SK-N-SH treated with all-trans-retinoic acid at 6 μM for 48 hours (cell line): ENCODE measurements around the gene DENND5A.

Source experiments
- CREB5 ChIP-seq: fragments of 250-450 bp; sonication (Bioruptor Pico); IDR thresholded peaks from 2 replicates; pipeline ENCODE4 v1.5.1; 2020; ENCODE audit warnings: low read depth, mild to moderate bottlenecking, moderate library complexity
- ZC3H10 ChIP-seq: fragments of 250-450 bp; sonication (Bioruptor Pico); IDR thresholded peaks from 2 replicates; pipeline ENCODE4 v1.5.1; 2021; ENCODE audit warnings: mild to moderate bottlenecking, moderate library complexity
- ZFP30 ChIP-seq: fragments of 450-650 bp; formaldehyde crosslinking; IDR thresholded peaks from 2 replicates; pipeline ENCODE4 v1.5.0; 2022; ENCODE audit warnings: mild to moderate bottlenecking, moderate library complexity
- ZNF565 ChIP-seq: fragments of 450-650 bp; formaldehyde crosslinking; conservative IDR thresholded peaks from 2 replicates; pipeline ENCODE4 v1.5.0; 2020; ENCODE audit warnings: low read depth, mild to moderate bottlenecking, moderate library complexity

DNA sequence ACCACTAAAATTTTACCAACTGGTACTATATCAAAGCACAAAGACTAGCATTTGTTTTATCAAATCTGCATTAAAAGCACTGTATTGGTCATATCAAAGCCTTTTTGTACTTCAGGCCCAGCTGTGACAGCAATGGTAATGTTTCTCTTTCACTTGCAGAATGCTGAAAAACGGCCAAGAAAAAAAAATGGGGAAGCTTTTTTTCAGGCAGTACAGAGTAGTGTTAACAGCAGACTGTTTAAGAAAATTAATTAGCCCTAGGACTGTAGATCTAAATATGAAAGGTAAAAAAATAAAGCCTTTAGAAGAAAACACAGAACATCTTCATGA is 33.3 kb downstream of the DENND5A start:
- TF ChIP-seq CREB5 (no peak), ZC3H10 (CRISPR knock-in tag) (no peak), ZFP30 (no peak), ZNF565 (CRISPR knock-in tag) (no peak)
